K562 (cell line): ENCODE data around the gene ATF3. TPM values are rescaled to one million over a fixed set of nuclear protein-coding genes. Genes with fewer than 3 reads are reported as not detected.

Experiments
- CBX8 ChIP-seq: fragments of 200-600 bp; sonication (generic); IDR thresholded peaks from 2 replicates; pipeline ENCODE4 v1.6.1; 2012; ENCODE audit warnings: borderline replicate concordance, mixed run types, low read depth, mild to moderate bottlenecking, moderate library complexity, mixed read lengths, low read length, control low read depth, inconsistent platforms; ENCODE audit not compliant: poor library complexity, severe bottlenecking; ENCODE audit errors: extremely low read depth
- CEBPG ChIP-seq, 3 experiments: fragments of 200-800 bp in 1 of 3; sonication (Bioruptor generic) in 1 of 3; sonication (generic) in 1 of 3; formaldehyde crosslinking in 1 of 3; IDR thresholded peaks in 2 of 3; conservative IDR thresholded peaks in 1 of 3; 2 replicates each; pipeline versions ENCODE4 v1.6.1 to v1.8.0; 2016 to 2022; ENCODE audit warnings: missing compliant biosample characterization in 2 of 3, missing genetic modification characterization in 2 of 3, mild to moderate bottlenecking in 1 of 3, missing genetic modification reagents in 1 of 3
- CHAMP1 ChIP-seq: fragments of 450-650 bp; IDR thresholded peaks from 2 replicates; pipeline ENCODE4 v1.6.1; 2016; ENCODE audit warnings: mild to moderate bottlenecking
- CTBP1 ChIP-seq: fragments of 450-650 bp; IDR thresholded peaks from 2 replicates; pipeline ENCODE4 v1.6.1; 2016; ENCODE audit warnings: borderline replicate concordance
- CTCF ChIP-seq, 3 experiments: IDR thresholded peaks in 2 of 3; conservative IDR thresholded peaks in 1 of 3; 2 replicates each; pipeline ENCODE4 v1.5.1; 2011 to 2012; ENCODE audit warnings: low read length in 3 of 3, mild to moderate bottlenecking in 3 of 3, control low read depth in 2 of 3, improper control_type of control experiment in 1 of 3, inconsistent platforms in 1 of 3, low read depth in 1 of 3, mixed read lengths in 1 of 3, moderate library complexity in 1 of 3; ENCODE audit not compliant: insufficient read depth in 2 of 3
- ETV5 ChIP-seq: sonication (generic); formaldehyde crosslinking; IDR thresholded peaks from 2 replicates; pipeline ENCODE4 v1.4.0; 2020; ENCODE audit warnings: low read depth, mild to moderate bottlenecking, missing genetic modification reagents
- HDAC3 ChIP-seq: fragments of 450-650 bp; IDR thresholded peaks from 2 replicates; pipeline ENCODE4 v1.6.1; 2018; ENCODE audit warnings: borderline replicate concordance, mild to moderate bottlenecking, moderate library complexity; ENCODE audit not compliant: partially characterized antibody
- RAD21 ChIP-seq, 2 experiments: fragments of 250-450 bp in 1 of 2; fragments of 450-650 bp in 1 of 2; sonication (Bioruptor Pico) in 1 of 2; formaldehyde crosslinking in 1 of 2; IDR thresholded peaks in 1 of 2; conservative IDR thresholded peaks in 1 of 2; 2 replicates each; pipeline versions ENCODE4 v1.4.0 to v1.8.0; 2020 to 2022; ENCODE audit warnings: mild to moderate bottlenecking in 2 of 2, moderate library complexity in 1 of 2
- REST ChIP-seq, 2 experiments: fragments of 450-650 bp; formaldehyde crosslinking in 1 of 2; IDR thresholded peaks; 2 replicates each; pipeline versions ENCODE4 v1.4.0 to v1.6.1; 2014 to 2020; ENCODE audit warnings: mild to moderate bottlenecking in 2 of 2, borderline replicate concordance in 1 of 2, low read depth in 1 of 2
- SMARCA4 ChIP-seq: fragments of 450-650 bp; IDR thresholded peaks from 2 replicates; pipeline ENCODE4 v1.6.1; 2016
- ZNF766 ChIP-seq: fragments of 200-800 bp; sonication (Bioruptor generic); conservative IDR thresholded peaks from 2 replicates; pipeline ENCODE4 v1.6.1; 2016; ENCODE audit warnings: missing genetic modification characterization, missing compliant biosample characterization
- polyA plus RNA-seq, 8 experiments: library from polyadenylated mRNA; depleted of rRNA in 4 of 8; stranded (reverse) in 5 of 8; unstranded in 3 of 8; fragments of >200 nt; fragmentation: Nextera tagmentation in 2 of 8; fragmentation: Illumina TruSeq in 1 of 8; extraction: Ambion mirVana in 2 of 8; extraction: Trizol in 1 of 8; gene quantifications; 2 replicates each; pipeline versions ENCODE4 v1.2.1 to v1.2.3, GENCODE V29; 2011 to 2014; ENCODE audit warnings: inconsistent platforms in 1 of 8, missing spikeins in 1 of 8
- total RNA-seq, 7 experiments: library from RNA; depleted of rRNA in 6 of 7; stranded (reverse); fragments of >200 nt in 6 of 7; fragmentation: Illumina TruSeq in 2 of 7; extraction: Trizol in 2 of 7; gene quantifications; 2 replicates each; pipeline versions ENCODE4 v1.2.1 to v1.2.3, GENCODE V29; 2011 to 2021; ENCODE audit warnings: low replicate concordance in 1 of 7

Gene ATF3
- total and polyA plus RNA-seq, 9 of the 15 experiments (the other 6 are each of a cell fraction or from before 2014, with no cell fraction given) = 3.5 to 28.2 (median 19.8) TPM

GRCh38 chr1:212669102-212669501 is 60.5 kb downstream of the ATF3 start (continued):
- no peak for TF ChIP-seq CHAMP1
- peak; percentile 32; the same call in 1 of the 2 replicates for TF ChIP-seq SMARCA4
- TF ChIP-seq ETV5 (CRISPR knock-in tag) = no peak
- TF ChIP-seq ZNF766 (CRISPR knock-in tag) = peak; percentile 69; the same call in 1 of the 2 replicates
- peak; percentile 23; the same call in 1 of the 2 replicates for TF ChIP-seq CTBP1
- peak; percentile 36; the same call in 1 of the 2 replicates for TF ChIP-seq CEBPG (CRISPR knock-in tag; IDR thresholded peaks at IDR 0.05)
- TF ChIP-seq CEBPG (tag; conservative IDR thresholded peaks at IDR 0.05 in 1 of 2, IDR thresholded peaks at IDR 0.05 in 1 of 2) = no peak
- TF ChIP-seq REST (IDR thresholded peaks at IDR 0.05; ENCODE audit: borderline replicate concordance) = peak; percentile 58; the same call in 1 of the 2 replicates
- TF ChIP-seq REST (CRISPR knock-in tag; IDR thresholded peaks at IDR 0.05; ENCODE audit: low read depth) = no peak
- TF ChIP-seq CBX8 = peak; percentile 71
- peak; percentile 40 to 68 for TF ChIP-seq RAD21 (CRISPR knock-in tag; conservative IDR thresholded peaks at IDR 0.05 in 1 of 2, IDR thresholded peaks at IDR 0.05 in 1 of 2)
- peak; percentile 53 to 65 (median 61) for TF ChIP-seq CTCF (IDR thresholded peaks at IDR 0.05 in 2 of 3, conservative IDR thresholded peaks at IDR 0.05 in 1 of 3; ENCODE audit: insufficient read depth in 2 of 3, low read depth in 1 of 3, low read length in 3 of 3)
- no peak for TF ChIP-seq HDAC3
